Measurements from ENCODE around the gene IDE. TPM values are rescaled to one million over a fixed set of nuclear protein-coding genes. Genes with fewer than 3 reads are reported as not detected.
A peak's percentile ranks its signal among the peaks of the same experiment; 100 is the strongest.

IDE gene
- total RNA-seq, 1 experiment from 2014 or later = 66.4 TPM

DNA sequence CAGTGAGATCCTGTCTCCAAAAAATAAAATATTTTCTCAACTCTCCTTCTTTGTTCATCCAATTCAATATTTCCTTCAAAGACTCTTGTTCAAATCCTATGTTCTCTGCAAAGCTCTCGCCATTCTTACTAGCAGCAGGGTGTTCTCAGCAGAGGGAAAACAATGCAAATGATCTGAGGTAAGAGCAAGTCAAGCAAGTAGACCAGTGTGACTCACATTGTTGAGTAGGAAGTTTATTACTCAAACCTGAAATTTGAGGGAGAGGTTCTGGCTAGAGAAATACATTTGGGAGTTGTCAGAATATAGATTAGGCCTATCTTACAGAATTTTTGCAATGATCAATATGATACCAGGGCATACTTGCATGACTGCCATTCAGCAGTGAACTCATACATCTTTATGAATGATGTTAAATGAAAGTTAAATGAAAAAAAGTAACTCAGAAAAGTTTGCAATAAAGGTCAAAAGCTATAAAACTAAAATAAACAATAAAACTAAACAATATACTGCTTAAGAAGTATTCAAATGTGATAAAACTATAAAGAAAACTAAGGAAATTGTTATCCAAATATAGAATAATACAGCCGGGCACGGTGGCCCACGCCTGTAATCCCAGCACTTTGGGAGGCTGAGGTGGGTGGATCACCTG lies 5.8 kb downstream of the IDE start:
- Mint-ChIP-seq H3K27me3 (ENCODE audit: insufficient read depth, unreplicated experiment) (no peaks in the 10 kb centered on the region), H3K9me3 (ENCODE audit: unreplicated experiment) (peaks cover 7% of the 10 kb centered on the region), H3K4me3 (ENCODE audit: unreplicated experiment) (peak overlapping the region; percentile 28), H3K27ac (ENCODE audit: low read depth, unreplicated experiment) (peak overlapping the region; percentile 20), H3K4me1 (ENCODE audit: insufficient read depth, unreplicated experiment) (peaks cover 49% of the 10 kb centered on the region), H3K36me3 (ENCODE audit: insufficient read depth, unreplicated experiment) (peaks cover 51% of the 10 kb centered on the region)
- ChIA-PET POLR2A (interaction anchor here (0.6 to 2.7 kb wide), 10 partner anchors 13 to 505 kb away, joined by 3 to 16 read pairs (median 3); partner anchors contain the start of gene KIF11), CTCF (interaction anchor here (0.8 kb wide), 1 partner anchor 42 kb away, joined by 4 read pairs; no protein-coding TSS in a partner anchor)
- peak; percentile 68 for DNase-seq (ENCODE audit: unreplicated experiment)
- intact Hi-C loops (cut with micrococcal nuclease) = no loop called here
- BruUV-seq (replicated peaks) = no TSS peak
- TF ChIP-seq, protein P1, sequence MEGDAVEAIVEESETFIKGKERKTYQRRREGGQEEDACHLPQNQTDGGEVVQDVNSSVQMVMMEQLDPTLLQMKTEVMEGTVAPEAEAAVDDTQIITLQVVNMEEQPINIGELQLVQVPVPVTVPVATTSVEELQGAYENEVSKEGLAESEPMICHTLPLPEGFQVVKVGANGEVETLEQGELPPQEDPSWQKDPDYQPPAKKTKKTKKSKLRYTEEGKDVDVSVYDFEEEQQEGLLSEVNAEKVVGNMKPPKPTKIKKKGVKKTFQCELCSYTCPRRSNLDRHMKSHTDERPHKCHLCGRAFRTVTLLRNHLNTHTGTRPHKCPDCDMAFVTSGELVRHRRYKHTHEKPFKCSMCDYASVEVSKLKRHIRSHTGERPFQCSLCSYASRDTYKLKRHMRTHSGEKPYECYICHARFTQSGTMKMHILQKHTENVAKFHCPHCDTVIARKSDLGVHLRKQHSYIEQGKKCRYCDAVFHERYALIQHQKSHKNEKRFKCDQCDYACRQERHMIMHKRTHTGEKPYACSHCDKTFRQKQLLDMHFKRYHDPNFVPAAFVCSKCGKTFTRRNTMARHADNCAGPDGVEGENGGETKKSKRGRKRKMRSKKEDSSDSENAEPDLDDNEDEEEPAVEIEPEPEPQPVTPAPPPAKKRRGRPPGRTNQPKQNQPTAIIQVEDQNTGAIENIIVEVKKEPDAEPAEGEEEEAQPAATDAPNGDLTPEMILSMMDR (IDR thresholded peaks at IDR 0.05; ENCODE audit: unreplicated experiment) = no peak

DNA sequence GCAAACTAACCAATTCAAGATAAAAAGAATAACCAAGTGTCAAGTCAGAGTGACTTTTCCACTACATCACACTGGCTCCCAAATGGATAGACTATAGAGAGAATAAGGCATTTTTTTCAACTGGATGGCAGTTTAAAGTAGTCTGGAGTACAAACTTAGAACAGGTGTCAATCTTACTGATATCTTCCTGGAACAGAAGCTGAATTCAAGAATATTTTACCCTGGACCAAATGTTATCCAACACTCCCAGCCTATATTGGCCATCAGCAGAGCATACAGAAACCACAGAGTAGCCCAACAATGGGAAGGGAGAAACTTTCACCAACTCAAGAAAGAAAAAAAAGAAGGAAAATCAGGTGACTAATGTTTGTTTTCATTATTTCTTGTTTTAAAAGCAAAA lies 11.5 kb downstream of the IDE start:
- TF ChIP-seq, protein P1 (IDR thresholded peaks at IDR 0.05; ENCODE audit: unreplicated experiment) = no peak
- no peak overlapping the region for H3K4me3 Mint-ChIP-seq (ENCODE audit: unreplicated experiment)
- POLR2A ChIA-PET = interaction anchor here (2.7 kb wide), 1 partner anchor 10 kb away, joined by 12 read pairs; no protein-coding TSS in a partner anchor
- intact Hi-C loops (cut with micrococcal nuclease) = no loop called here
- DNase-seq (ENCODE audit: unreplicated experiment) = no peak
- no TSS peak for BruUV-seq (replicated peaks)
- H3K4me1 Mint-ChIP-seq (ENCODE audit: insufficient read depth, unreplicated experiment) = peaks cover 18% of the 10 kb centered on the region
- H3K27me3 Mint-ChIP-seq (ENCODE audit: insufficient read depth, unreplicated experiment) = no peaks in the 10 kb centered on the region
- H3K27ac Mint-ChIP-seq (ENCODE audit: low read depth, unreplicated experiment) = no peak overlapping the region
- peaks cover 67% of the 10 kb centered on the region for H3K36me3 Mint-ChIP-seq (ENCODE audit: insufficient read depth, unreplicated experiment)
- CTCF ChIA-PET = no interaction called here
- peaks cover 7% of the 10 kb centered on the region for H3K9me3 Mint-ChIP-seq (ENCODE audit: unreplicated experiment)

DNA sequence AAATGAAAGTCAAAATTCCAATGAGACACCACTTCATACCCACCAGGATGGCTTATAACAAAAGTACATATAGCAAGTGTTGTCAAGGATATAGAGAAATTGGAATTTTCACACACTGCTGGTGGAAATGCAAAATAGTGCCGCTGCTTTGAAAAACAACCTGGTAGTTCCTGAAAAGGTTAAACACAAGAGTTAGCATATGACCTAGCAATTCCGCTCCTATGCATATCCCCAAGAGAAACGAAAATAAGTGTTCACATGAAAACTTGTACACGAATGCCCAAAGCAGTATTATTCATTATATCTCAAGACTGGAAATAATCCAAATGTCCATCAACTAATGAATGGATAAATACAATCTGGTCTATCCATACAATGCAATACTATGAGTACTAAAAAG lies 14.8 kb downstream of the IDE start:
- no peaks in the 10 kb centered on the region for H3K27me3 Mint-ChIP-seq (ENCODE audit: insufficient read depth, unreplicated experiment)
- no peak for DNase-seq (ENCODE audit: unreplicated experiment)
- POLR2A ChIA-PET = no interaction called here
- intact Hi-C loops (cut with micrococcal nuclease) = no loop called here
- H3K9me3 Mint-ChIP-seq (ENCODE audit: unreplicated experiment) = no peaks in the 10 kb centered on the region
- no peak overlapping the region for H3K27ac Mint-ChIP-seq (ENCODE audit: low read depth, unreplicated experiment)
- H3K4me3 Mint-ChIP-seq (ENCODE audit: unreplicated experiment) = no peak overlapping the region
- BruUV-seq (replicated peaks) = no TSS peak
- H3K36me3 Mint-ChIP-seq (ENCODE audit: insufficient read depth, unreplicated experiment) = peaks cover 70% of the 10 kb centered on the region
- TF ChIP-seq, protein P1 (IDR thresholded peaks at IDR 0.05; ENCODE audit: unreplicated experiment) = no peak
- CTCF ChIA-PET = no interaction called here
- peaks cover 4% of the 10 kb centered on the region for H3K4me1 Mint-ChIP-seq (ENCODE audit: insufficient read depth, unreplicated experiment)

DNA sequence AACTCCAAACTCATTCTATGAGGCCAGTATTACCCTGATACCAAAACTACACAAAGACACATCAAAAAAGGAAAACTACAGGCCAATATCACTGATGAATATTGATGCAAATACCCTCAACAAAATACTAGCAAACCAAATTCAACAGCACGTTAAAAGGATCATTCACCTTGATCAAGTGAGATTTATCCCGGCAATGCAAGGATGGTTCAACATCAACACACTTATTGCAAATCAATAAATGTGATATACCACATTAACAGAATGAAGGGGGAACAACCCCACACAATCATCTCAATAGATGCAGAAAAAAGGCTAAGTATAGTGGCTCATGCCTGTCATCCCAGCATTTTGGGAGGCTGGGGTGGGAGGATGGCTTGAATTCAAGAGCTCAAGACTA lies 19.9 kb downstream of the IDE start:
- intact Hi-C loops (cut with micrococcal nuclease) = no loop called here
- no peak for DNase-seq (ENCODE audit: unreplicated experiment)
- POLR2A ChIA-PET = interaction anchor here (0.8 kb wide), 1 partner anchor 14 kb away, joined by 3 read pairs; no protein-coding TSS in a partner anchor

More for the DNA sequence above, 19.9 kb downstream of the IDE start:
- BruUV-seq (replicated peaks) = no TSS peak
- TF ChIP-seq, protein P1 (IDR thresholded peaks at IDR 0.05; ENCODE audit: unreplicated experiment) = no peak
- Mint-ChIP-seq H3K36me3 (ENCODE audit: insufficient read depth, unreplicated experiment) (peaks cover 73% of the 10 kb centered on the region), H3K4me3 (ENCODE audit: unreplicated experiment) (no peak overlapping the region), H3K9me3 (ENCODE audit: unreplicated experiment) (peaks cover 8% of the 10 kb centered on the region), H3K27me3 (ENCODE audit: insufficient read depth, unreplicated experiment) (no peaks in the 10 kb centered on the region), H3K4me1 (ENCODE audit: insufficient read depth, unreplicated experiment) (no peaks in the 10 kb centered on the region), H3K27ac (ENCODE audit: low read depth, unreplicated experiment) (no peak overlapping the region)
- CTCF ChIA-PET = no interaction called here

Measured in MCF 10A (cell line).